Fibroblast of the aortic adventitia (primary cell): ENCODE measurements around the gene KCNAB1. TPM values are rescaled to one million over a fixed set of nuclear protein-coding genes. Genes with fewer than 3 reads are reported as not detected.

ENCODE experiments used
- DNase-seq: peaks from one replicate; pipeline ENCODE4 v3.0.0-alpha.2; 2010; ENCODE audit warnings: low read depth
- H3K4me3 ChIP-seq: 2 replicates; pipeline ENCODE4 v1.5.1; 2011; ENCODE audit warnings: low read depth, mild to moderate bottlenecking, control low read depth, low read length, moderate library complexity
- CTCF ChIP-seq: IDR thresholded peaks from 2 replicates; pipeline ENCODE4 v1.5.1; 2011; ENCODE audit warnings: mild to moderate bottlenecking, low read length, control low read depth, inconsistent platforms; ENCODE audit not compliant: insufficient read depth
- total RNA-seq: library from RNA; depleted of rRNA; stranded (reverse); fragments of >200 nt; gene quantifications from 2 replicates; pipeline ENCODE4 v1.2.3, GENCODE V29; 2012; ENCODE audit warnings: low replicate concordance

The KCNAB1 gene
- total RNA-seq, 1 donor: 3.3 TPM

- no peak for TF ChIP-seq CTCF
These were observed 137.9 kb downstream of the KCNAB1 start for GRCh38 chr3:156258301-156258700.

GRCh38 chr3:156259896-156260295 lies 139.5 kb downstream of the KCNAB1 start:
- no peak for DNase-seq

More at GRCh38 chr3:156258301-156258700, 137.9 kb downstream of the KCNAB1 start:
- no peak for DNase-seq
- H3K4me3 ChIP-seq: no peak overlapping the region

GRCh38 chr3:156260331-156260730 lies 140.0 kb downstream of the KCNAB1 start:
- peak; percentile 6 for DNase-seq
- no peak for TF ChIP-seq CTCF
- H3K4me3 ChIP-seq: no peak overlapping the region

More at GRCh38 chr3:156259896-156260295, 139.5 kb downstream of the KCNAB1 start:
- TF ChIP-seq CTCF: no peak
- H3K4me3 ChIP-seq: no peak overlapping the region

- DNase-seq: peak; percentile 27
- no peak for TF ChIP-seq CTCF
- H3K4me3 ChIP-seq: no peak overlapping the region
These were observed 144.4 kb downstream of the KCNAB1 start for GRCh38 chr3:156264771-156265170.

GRCh38 chr3:156271508-156271907 lies 151.1 kb downstream of the KCNAB1 start:
- TF ChIP-seq CTCF: no peak
- H3K4me3 ChIP-seq: no peak overlapping the region
- DNase-seq: no peak

GRCh38 chr3:156271995-156272719 lies 151.8 kb downstream of the KCNAB1 start:
- H3K4me3 ChIP-seq: no peak overlapping the region
- no peak for TF ChIP-seq CTCF
- no peak for DNase-seq

GRCh38 chr3:156273111-156273694 lies 152.8 kb downstream of the KCNAB1 start:
- DNase-seq: no peak
- no peak for TF ChIP-seq CTCF
- H3K4me3 ChIP-seq: no peak overlapping the region
